IMR-90 (cell line): ENCODE results near the gene ABCA2. TPM values are rescaled to one million over a fixed set of nuclear protein-coding genes. Genes with fewer than 3 reads are reported as not detected.
A peak's percentile ranks its signal among the peaks of the same experiment; 100 is the strongest.

Experiments used
- ATAC-seq: fragments of 200-7000 bp; cut with Tn5 transposase; 2 replicates; pipeline ENCODE4 v1.9.1; 2020; ENCODE audit warnings: low read depth, mild to moderate bottlenecking, moderate library complexity
- BruUV-seq: library from RNA; stranded (reverse); fragments of 400-500 nt; replicated peaks from 2 replicates; lab custom pipeline; 2021; lab: Mats Ljungman, UMichigan
- CTCF ChIA-PET: fragments of 300-600 bp; formaldehyde crosslinking; extraction: SDS; loops from one replicate; lab custom pipeline; 2021; ENCODE audit warnings: antibody characterized with exemption; lab: Yijun Ruan, JAX
- POLR2A ChIA-PET: fragments of 300-600 bp; sonication (Branson Sonifier 250); formaldehyde crosslinking; loops from one replicate; lab custom pipeline; 2022; ENCODE audit warnings: antibody characterized with exemption; ENCODE audit not compliant: unreplicated experiment; lab: Charles Lee
- DNase-seq: peaks from one replicate; pipeline ENCODE4 v3.0.0; 2013
- H2AFZ ChIP-seq: replicated peaks from 2 replicates; pipeline ENCODE3; 2013; ENCODE audit warnings: low read length, mild to moderate bottlenecking; ENCODE audit not compliant: poor library complexity
- H2AK5ac ChIP-seq: 2 replicates; pipeline ENCODE4 v1.6.1; 2013; ENCODE audit warnings: low read depth, low read length, inconsistent platforms
- H2AK9ac ChIP-seq: replicated peaks from 2 replicates; pipeline ENCODE3; 2013; ENCODE audit warnings: mild to moderate bottlenecking, low read depth, low read length, moderate library complexity; ENCODE audit not compliant: poor library complexity
- H2BK120ac ChIP-seq: 2 replicates; pipeline ENCODE4 v1.6.1; 2013; ENCODE audit warnings: low read depth, low read length, inconsistent platforms
- H2BK15ac ChIP-seq: 3 replicates; pipeline ENCODE4 v1.6.1; 2013; ENCODE audit warnings: low read depth, low read length, inconsistent platforms
- H2BK20ac ChIP-seq: 2 replicates; pipeline ENCODE4 v1.6.1; 2013; ENCODE audit warnings: low read depth, mild to moderate bottlenecking, inconsistent platforms, low read length, moderate library complexity
- H2BK5ac ChIP-seq: 2 replicates; pipeline ENCODE4 v1.6.1; 2013; ENCODE audit warnings: mild to moderate bottlenecking, low read depth, low read length, inconsistent platforms; ENCODE audit not compliant: poor library complexity, severe bottlenecking
- H3K14ac ChIP-seq: replicated peaks from 2 replicates; pipeline ENCODE4 v1.6.1; 2013; ENCODE audit warnings: low read depth, low read length, inconsistent platforms
- H3K18ac ChIP-seq: 2 replicates; pipeline ENCODE4 v1.6.1; 2013; ENCODE audit warnings: low read depth, low read length, control low read depth
- H3K23ac ChIP-seq: 2 replicates; pipeline ENCODE4 v1.6.1; 2013; ENCODE audit warnings: low read depth, low read length, inconsistent platforms
- H3K27ac ChIP-seq: 2 replicates; pipeline ENCODE4 v1.5.1; 2013; ENCODE audit warnings: mild to moderate bottlenecking, control low read depth, low read length; ENCODE audit not compliant: insufficient read depth
- H3K27me3 ChIP-seq: 2 replicates; pipeline ENCODE4 v1.6.1; 2013; ENCODE audit warnings: low read length; ENCODE audit not compliant: control insufficient read depth, insufficient read depth
- H3K36me3 ChIP-seq: 2 replicates; pipeline ENCODE4 v1.6.1; 2013; ENCODE audit warnings: low read length, mixed read lengths; ENCODE audit not compliant: control insufficient read depth, insufficient read depth
- H3K4ac ChIP-seq: 2 replicates; pipeline ENCODE4 v1.6.1; 2013; ENCODE audit warnings: low read depth, low read length, inconsistent platforms
- H3K4me1 ChIP-seq: 2 replicates; pipeline ENCODE4 v1.6.1; 2013; ENCODE audit warnings: low read length, mixed read lengths; ENCODE audit not compliant: control insufficient read depth, insufficient read depth
- H3K4me2 ChIP-seq: 2 replicates; pipeline ENCODE4 v1.6.1; 2013; ENCODE audit warnings: low read depth, mild to moderate bottlenecking, control low read depth, low read length, moderate library complexity
- H3K4me3 ChIP-seq: 2 replicates; pipeline ENCODE4 v1.5.1; 2013; ENCODE audit warnings: low read depth, mild to moderate bottlenecking, control low read depth, low read length, moderate library complexity; ENCODE audit not compliant: insufficient read depth
- H3K56ac ChIP-seq: 2 replicates; pipeline ENCODE4 v1.6.1; 2013; ENCODE audit warnings: low read length, inconsistent platforms; ENCODE audit not compliant: insufficient read depth; ENCODE audit errors: extremely low read depth
- H3K79me1 ChIP-seq, 2 experiments: 2 replicates each; pipeline ENCODE4 v1.6.1; 2013; ENCODE audit warnings: low read length in 2 of 2, inconsistent platforms in 1 of 2, low read depth in 1 of 2
- H3K9ac ChIP-seq: 2 replicates; pipeline ENCODE4 v1.6.1; 2013; ENCODE audit warnings: low read depth, low read length, control low read depth
- H3K9me1 ChIP-seq: 2 replicates; pipeline ENCODE4 v1.6.1; 2013; ENCODE audit warnings: low read length, inconsistent platforms; ENCODE audit not compliant: insufficient read depth
- H3K9me3 ChIP-seq: 2 replicates; pipeline ENCODE4 v1.6.1; 2013; ENCODE audit warnings: low read length; ENCODE audit not compliant: control insufficient read depth, insufficient read depth
- H4K20me1 ChIP-seq: 2 replicates; pipeline ENCODE4 v1.6.1; 2013; ENCODE audit warnings: low read length, inconsistent platforms; ENCODE audit not compliant: insufficient read depth
- H4K5ac ChIP-seq: 2 replicates; pipeline ENCODE4 v1.6.1; 2013; ENCODE audit warnings: mild to moderate bottlenecking, low read depth, low read length, control low read depth
- H4K8ac ChIP-seq, 2 experiments: 2 replicates each; pipeline ENCODE4 v1.6.1; 2013; ENCODE audit warnings: low read depth in 2 of 2, low read length in 2 of 2, control low read depth in 1 of 2, inconsistent platforms in 1 of 2
- H4K91ac ChIP-seq: 2 replicates; pipeline ENCODE4 v1.6.1; 2013; ENCODE audit warnings: low read depth, low read length, inconsistent platforms; ENCODE audit not compliant: insufficient read depth
- ELK1 ChIP-seq: fragments of 150-350 bp; IDR thresholded peaks from 2 replicates; pipeline ENCODE4 v1.6.1; 2016; ENCODE audit warnings: low read depth, mild to moderate bottlenecking, low read length, moderate library complexity, borderline replicate concordance
- FOS ChIP-seq: fragments of 150-350 bp; IDR thresholded peaks from 2 replicates; pipeline ENCODE4 v1.6.1; 2016; ENCODE audit warnings: low read depth, low read length
- MAFK ChIP-seq: IDR thresholded peaks from 2 replicates; pipeline ENCODE4 v1.6.1; 2012; ENCODE audit warnings: low read depth, low read length, improper control_type of control experiment
- MAZ ChIP-seq: IDR thresholded peaks from 2 replicates; pipeline ENCODE4 v1.6.1; 2012; ENCODE audit warnings: low read depth, mild to moderate bottlenecking, low read length, improper control_type of control experiment, moderate library complexity, borderline replicate concordance
- RAD21 ChIP-seq: IDR thresholded peaks from 2 replicates; pipeline ENCODE4 v1.6.1; 2012; ENCODE audit warnings: low read length, improper control_type of control experiment
- RCOR1 ChIP-seq: IDR thresholded peaks from 2 replicates; pipeline ENCODE4 v1.6.1; 2012; ENCODE audit warnings: mild to moderate bottlenecking, low read length, improper control_type of control experiment; ENCODE audit not compliant: insufficient replicate concordance
- WGBS, 2 experiments: methylation state at CpG; one replicate each; pipeline versions ENCODE4 v1.1.5 to v1.1.7; 2013; ENCODE audit warnings: missing lambda C conversion rate in 2 of 2; ENCODE audit not compliant: insufficient read length in 1 of 2; ENCODE audit errors: extremely low coverage in 2 of 2; 5-methylcytosine and 5-hydroxymethylcytosine counted together
- dilution Hi-C: fragments of 300-500 bp; cut with HindIII; formaldehyde crosslinking; loops from one replicate; pipeline ENCODE4 v1.14.3; 2018; ENCODE audit warnings: low sequenced_read_pairs; ENCODE audit not compliant: unreplicated experiment
- in situ Hi-C: fragments of 300-500 bp; cut with MboI; formaldehyde crosslinking; loops from 3 replicates; pipeline ENCODE4 v1.14.3; 2019; ENCODE audit warnings: low sequenced_read_pairs, inconsistent platforms, mixed read lengths
- intact Hi-C: fragments of 100-400 bp; cut with micrococcal nuclease; formaldehyde crosslinking; loops from 2 replicates; pipeline ENCODE4 v1.10.0; 2022
- polyA plus RNA-seq, 3 experiments: library from polyadenylated mRNA; depleted of rRNA; stranded (reverse); fragments of >200 nt; gene quantifications; 2 replicates each; pipeline ENCODE4 v1.2.3, GENCODE V29; 2012; ENCODE audit warnings: low replicate concordance in 1 of 3
- total RNA-seq: library from RNA; depleted of rRNA; stranded (reverse); fragments of >200 nt; gene quantifications from 2 replicates; pipeline ENCODE4 v1.2.3, GENCODE V29; 2012

Gene ABCA2
- total and polyA plus RNA-seq, 2 of the 4 experiments (the other 2 are of a cell fraction) = 3.8 to 46.0 TPM

- no peak overlapping the region for H2BK20ac ChIP-seq
- peak overlapping the region; percentile 27 to 58; a peak in 2 of 4 replicates for H4K8ac ChIP-seq
- H2BK5ac ChIP-seq = no peak overlapping the region
- peak overlapping the region; percentile 12; the same call in 1 of the 2 replicates for H3K27ac ChIP-seq
- no TSS peak for BruUV-seq
- no peak for TF ChIP-seq RAD21
- no peak for TF ChIP-seq FOS
- TF ChIP-seq MAZ = peak; percentile 15; the same call in 1 of the 2 replicates
- TF ChIP-seq ELK1 = no peak
- TF ChIP-seq MAFK = no peak
- TF ChIP-seq RCOR1 = no peak
- peak overlapping the region; percentile 10; the same call in 1 of the 2 replicates for H2BK120ac ChIP-seq
- dilution Hi-C loops = no loop called here
- no peak overlapping the region for H4K5ac ChIP-seq
- ATAC-seq (peak; percentile 77), DNase-seq (peak; percentile 25)
- H3K14ac ChIP-seq = no peak overlapping the region
- H4K91ac ChIP-seq = no peak overlapping the region
- H2AK9ac ChIP-seq = no peak overlapping the region
- H3K27me3 ChIP-seq = peaks cover 13% of the 10 kb centered on the region; the same call in 1 of the 2 replicates
- no peaks in the 10 kb centered on the region for H3K9me1 ChIP-seq
- H3K56ac ChIP-seq = no peak overlapping the region
- H4K20me1 ChIP-seq = no peaks in the 10 kb centered on the region
- ChIA-PET POLR2A (interaction anchor here (0.6 kb wide), 1 partner anchor 54 kb away, joined by 4 read pairs; no protein-coding TSS in a partner anchor), CTCF (interaction anchor here (0.9 kb wide), 1 partner anchor 57 kb away, joined by 3 read pairs; no protein-coding TSS in a partner anchor)
- H3K18ac ChIP-seq = no peak overlapping the region; the same call in 1 of the 2 replicates
- H3K9me3 ChIP-seq = no peaks in the 10 kb centered on the region
- 0 out of 2 replicates have a peak overlapping the region, but pooled peaks have one; percentile 24 for H3K4ac ChIP-seq
- intact Hi-C loops = no loop called here
- peak overlapping the region; percentile 87 for H3K4me2 ChIP-seq
- peak overlapping the region; percentile 60 for H3K4me3 ChIP-seq
- H3K4me1 ChIP-seq = peaks cover 7% of the 10 kb centered on the region; the same call in 1 of the 2 replicates
- 2% methylated on average over 10 of the region's 78 CpGs; no CpG with 5 or more reads in 1 of the 2 experiments for WGBS, 2 experiments
- no peak overlapping the region; the same call in 1 of the 2 replicates for H3K23ac ChIP-seq
- in situ Hi-C loops = no loop called here
- H2BK15ac ChIP-seq = no peak overlapping the region
- no peak overlapping the region for H2AK5ac ChIP-seq
- H3K9ac ChIP-seq = peak overlapping the region; percentile 48; the same call in 1 of the 2 replicates
- no peaks in the 10 kb centered on the region for H3K36me3 ChIP-seq
- no peaks in the 10 kb centered on the region for H3K79me1 ChIP-seq
- H2AFZ ChIP-seq = peak overlapping the region; percentile 89
These were observed 49.8 kb downstream of the ABCA2 start for GRCh38 chr9:136978073-136978864.
